Liver (tissue), 3 donors: ENCODE results near the gene OR2AT4.

Experiments used
- ATF3 ChIP-seq: IDR thresholded peaks from 2 replicates; pipeline ENCODE4 v1.6.1; 2016; ENCODE audit warnings: antibody characterized with exemption
- CTCF ChIP-seq: fragments of 150-350 bp; IDR thresholded peaks from 2 replicates; pipeline ENCODE4 v1.5.1; 2017; ENCODE audit warnings: improper control_type of control experiment, low read depth, low read length; ENCODE audit not compliant: missing input control
- EGR1 ChIP-seq, 2 donors: IDR thresholded peaks; 2 replicates each; pipeline ENCODE4 v1.6.1; 2016 to 2018; ENCODE audit warnings: antibody characterized with exemption in 2 of 2, low read depth in 2 of 2
- FOXA1 ChIP-seq: IDR thresholded peaks from 2 replicates; pipeline ENCODE4 v1.6.1; 2016; ENCODE audit warnings: antibody characterized with exemption
- GABPA ChIP-seq, 2 donors: IDR thresholded peaks in 1 of 2; conservative IDR thresholded peaks in 1 of 2; 2 replicates each; pipeline ENCODE4 v1.6.1; 2016; ENCODE audit warnings: antibody characterized with exemption in 2 of 2, mild to moderate bottlenecking in 1 of 2, moderate library complexity in 1 of 2
- HNF4A ChIP-seq, 2 donors: conservative IDR thresholded peaks; 2 replicates each; pipeline ENCODE4 v1.6.1; 2016; ENCODE audit warnings: antibody characterized with exemption in 2 of 2, mild to moderate bottlenecking in 2 of 2
- JUND ChIP-seq, 2 donors: IDR thresholded peaks; 2 replicates each; pipeline ENCODE4 v1.6.1; 2016; ENCODE audit warnings: antibody characterized with exemption in 2 of 2
- MAX ChIP-seq: IDR thresholded peaks from 2 replicates; pipeline ENCODE4 v1.6.1; 2016; ENCODE audit warnings: antibody characterized with exemption
- RAD21 ChIP-seq, 2 donors: IDR thresholded peaks; 2 replicates each; pipeline ENCODE4 v1.6.1; 2016; ENCODE audit warnings: antibody characterized with exemption in 2 of 2, mild to moderate bottlenecking in 2 of 2
- REST ChIP-seq: IDR thresholded peaks from 2 replicates; pipeline ENCODE4 v1.6.1; 2016; ENCODE audit warnings: antibody characterized with exemption, mild to moderate bottlenecking
- SP1 ChIP-seq: IDR thresholded peaks from 2 replicates; pipeline ENCODE4 v1.6.1; 2018; ENCODE audit warnings: antibody characterized with exemption, mild to moderate bottlenecking
- YY1 ChIP-seq: IDR thresholded peaks from 2 replicates; pipeline ENCODE4 v1.6.1; 2016; ENCODE audit warnings: antibody characterized with exemption, mild to moderate bottlenecking
- donor health status: healthy.
- donor health status: healthy.

- no peak for TF ChIP-seq YY1
- no peak for TF ChIP-seq REST
- no peak for TF ChIP-seq CTCF
- no peak for TF ChIP-seq GABPA (IDR thresholded peaks at IDR 0.05 in 1 of 2, conservative IDR thresholded peaks at IDR 0.05 in 1 of 2)
- no peak for TF ChIP-seq RAD21 (IDR thresholded peaks at IDR 0.05)
- no peak for TF ChIP-seq EGR1 (IDR thresholded peaks at IDR 0.05; ENCODE audit: low read depth in 2 of 2)
- no peak for TF ChIP-seq SP1
- TF ChIP-seq HNF4A (conservative IDR thresholded peaks at IDR 0.05), result no peak
- TF ChIP-seq JUND (IDR thresholded peaks at IDR 0.05), result no peak
- TF ChIP-seq FOXA1, result no peak
- TF ChIP-seq MAX, result no peak
- TF ChIP-seq ATF3, result no peak
Observed at GRCh38 chr11:75087319-75088305, 9.1 kb downstream of the OR2AT4 start.
